CD4-positive, alpha-beta memory T cell (primary cell): ENCODE data around the gene TACC2. TPM values are rescaled to one million over a fixed set of nuclear protein-coding genes. Genes with fewer than 3 reads are reported as not detected.

ENCODE experiments used
- CTCF ChIA-PET: fragments of 350-600 bp; sonication (Branson Sonifier 250); formaldehyde crosslinking; loops from one replicate; lab custom pipeline; 2021; ENCODE audit warnings: inconsistent platforms; ENCODE audit not compliant: partially characterized antibody; lab: Charles Lee
- POLR2A ChIA-PET: fragments of 350-600 bp; sonication (Branson Sonifier 250); formaldehyde crosslinking; loops from one replicate; lab custom pipeline; 2021; ENCODE audit not compliant: partially characterized antibody; lab: Charles Lee
- DNase-seq, 5 donors: peaks; one replicate each; pipeline versions ENCODE4 v3.0.0 to v3.0.0-alpha.2; 2020 to 2022; ENCODE audit warnings: mixed read lengths in 1 of 5
- H3K27ac ChIP-seq: one replicate; pipeline ENCODE4 v1.7.0; 2013; ENCODE audit warnings: low read depth, low read length
- H3K27me3 ChIP-seq: 2 replicates; pipeline ENCODE4 v1.7.0; 2013; ENCODE audit warnings: mild to moderate bottlenecking, low read length, moderate library complexity; ENCODE audit not compliant: insufficient read depth
- H3K36me3 ChIP-seq: 2 replicates; pipeline ENCODE4 v1.7.0; 2013; ENCODE audit warnings: mild to moderate bottlenecking, low read length, moderate library complexity; ENCODE audit not compliant: insufficient read depth
- H3K4me1 ChIP-seq: 2 replicates; pipeline ENCODE4 v1.7.0; 2013; ENCODE audit warnings: mild to moderate bottlenecking, low read length, moderate library complexity; ENCODE audit not compliant: insufficient read depth
- H3K4me3 ChIP-seq, 2 donors: one replicate each; pipeline ENCODE4 v1.7.0; 2013; ENCODE audit warnings: low read length in 2 of 2, mild to moderate bottlenecking in 1 of 2
- H3K9me3 ChIP-seq, 2 donors: one replicate each; pipeline ENCODE4 v1.7.0; 2013; ENCODE audit warnings: low read length in 2 of 2, control low read depth in 1 of 2; ENCODE audit not compliant: control insufficient read depth in 1 of 2
- H3K27ac Mint-ChIP-seq, 7 donors: one replicate each; pipeline ENCODE4 v1.8.0; 2020 to 2021; ENCODE audit warnings: mixed read lengths in 7 of 7, mild to moderate bottlenecking in 6 of 7, inconsistent platforms in 3 of 7, moderate library complexity in 3 of 7
- H3K27me3 Mint-ChIP-seq, 2 donors: one replicate each; pipeline ENCODE4 v1.8.0; 2020 to 2021; ENCODE audit warnings: mixed read lengths in 2 of 2
- H3K36me3 Mint-ChIP-seq, 2 donors: one replicate each; pipeline ENCODE4 v1.8.0; 2020 to 2021; ENCODE audit warnings: mixed read lengths in 2 of 2, inconsistent platforms in 1 of 2, mild to moderate bottlenecking in 1 of 2
- H3K4me1 Mint-ChIP-seq, 4 donors: one replicate each; pipeline ENCODE4 v1.8.0; 2020 to 2021; ENCODE audit warnings: mixed read lengths in 4 of 4, mild to moderate bottlenecking in 1 of 4
- H3K4me3 Mint-ChIP-seq, 8 donors: one replicate each; pipeline ENCODE4 v1.8.0; 2020 to 2021; ENCODE audit warnings: mixed read lengths in 8 of 8, mild to moderate bottlenecking in 7 of 8, moderate library complexity in 6 of 8, inconsistent platforms in 3 of 8
- H3K9me3 Mint-ChIP-seq, 8 donors: one replicate each; pipeline ENCODE4 v1.8.0; 2020 to 2021; ENCODE audit warnings: mixed read lengths in 8 of 8, mild to moderate bottlenecking in 5 of 8, inconsistent platforms in 3 of 8, moderate library complexity in 1 of 8
- intact Hi-C: fragments of 100-400 bp; cut with micrococcal nuclease; formaldehyde crosslinking; loops from one replicate; pipeline ENCODE4 v1.15.1; 2023
- polyA plus RNA-seq, 2 donors: library from polyadenylated mRNA; unstranded; fragments of 300-500 nt; fragmentation: Illumina TruSeq; gene quantifications; one replicate each; pipeline ENCODE4 v1.2.3, GENCODE V29; 2021
- total RNA-seq, 2 experiments: library from RNA; stranded (reverse); gene quantifications; one replicate each; pipeline ENCODE4 v1.2.3, GENCODE V29; 2021

Gene TACC2
- total and polyA plus RNA-seq, 4 experiments from 2014 or later: not detected

GRCh38 chr10:122299423-122300075 is 310.6 kb downstream of the TACC2 start:
- intact Hi-C loops: loop anchor here (2.0 kb wide), 1 partner anchor 833 kb away; no protein-coding TSS in a partner anchor
- Histone ChIP-seq H3K27ac (no peak overlapping the region), H3K4me1 (peaks cover 9% of the 10 kb centered on the region), H3K4me3 (no peak overlapping the region), H3K36me3 (no peaks in the 10 kb centered on the region), H3K27me3 (no peaks in the 10 kb centered on the region), H3K9me3 (no peaks in the 10 kb centered on the region)
- DNase-seq: no peak
- Mint-ChIP-seq H3K36me3 (no peaks in the 10 kb centered on the region), H3K9me3 (peaks cover 0 to 3% (median 0%) of the 10 kb centered on the region in 8 donors), H3K4me3 (peak overlapping the region in 5 of 8 donors; percentile 0 to 36 (median 23)), H3K4me1 (peaks cover 11 to 19% (median 12%) of the 10 kb centered on the region in 4 donors), H3K27me3 (peaks cover 0 to 5% of the 10 kb centered on the region in 2 donors), H3K27ac (peak overlapping the region in 1 of 7 donors; percentile 55)
- CTCF ChIA-PET: interaction anchor here (0.7 to 6.2 kb wide), 30 partner anchors 8 to 1261 kb away, joined by 3 to 88 read pairs (median 4); no protein-coding TSS in a partner anchor
- POLR2A ChIA-PET: interaction anchor here (0.5 to 1.2 kb wide), 4 partner anchors 47 to 266 kb away, joined by 3 to 5 read pairs (median 4); partner anchors contain the start of gene PLEKHA1

GRCh38 chr10:122301055-122301810 is 312.3 kb downstream of the TACC2 start:
- H3K36me3 ChIP-seq: no peaks in the 10 kb centered on the region
- Mint-ChIP-seq H3K27me3 (peaks cover 0 to 5% of the 10 kb centered on the region in 2 donors), H3K36me3 (no peaks in the 10 kb centered on the region), H3K9me3 (peaks cover 0 to 7% (median 5%) of the 10 kb centered on the region in 8 donors), H3K27ac (peak overlapping the region in 3 of 7 donors; percentile 36 to 82 (median 44)), H3K4me1 (peaks cover 4 to 5% (median 4%) of the 10 kb centered on the region in 4 donors), H3K4me3 (peak overlapping the region in 2 of 8 donors; percentile 11 to 22)
- no peak overlapping the region for H3K27ac ChIP-seq
- CTCF ChIA-PET: interaction anchor here (1.2 to 1.8 kb wide), 7 partner anchors 7 to 267 kb away, joined by 3 to 7 read pairs (median 5); no protein-coding TSS in a partner anchor
- no peak overlapping the region for H3K4me3 ChIP-seq
- DNase-seq: peak in 4 of 5 donors; percentile 14 to 74 (median 35)
- POLR2A ChIA-PET: no interaction called here
- H3K27me3 ChIP-seq: no peaks in the 10 kb centered on the region
- intact Hi-C loops: no loop called here
- no peaks in the 10 kb centered on the region for H3K9me3 ChIP-seq
- H3K4me1 ChIP-seq: no peaks in the 10 kb centered on the region

GRCh38 chr10:122301811-122302115 is 312.8 kb downstream of the TACC2 start:
- Histone ChIP-seq H3K4me3 (no peak overlapping the region), H3K27me3 (no peaks in the 10 kb centered on the region), H3K36me3 (no peaks in the 10 kb centered on the region), H3K27ac (no peak overlapping the region), H3K4me1 (no peaks in the 10 kb centered on the region), H3K9me3 (no peaks in the 10 kb centered on the region)
- ChIA-PET CTCF (interaction anchor here (0.8 to 1.8 kb wide), 10 partner anchors 8 to 266 kb away, joined by 3 to 7 read pairs (median 3); no protein-coding TSS in a partner anchor), POLR2A (no interaction called here)
- intact Hi-C loops: no loop called here
- H3K4me1 Mint-ChIP-seq: peaks cover 4 to 5% (median 4%) of the 10 kb centered on the region in 4 donors
- no peaks in the 10 kb centered on the region for H3K36me3 Mint-ChIP-seq
- peak overlapping the region in 1 of 8 donors; percentile 5 for H3K4me3 Mint-ChIP-seq
- no peak for DNase-seq
- peak overlapping the region in 3 of 7 donors; percentile 36 to 82 (median 44) for H3K27ac Mint-ChIP-seq
- peaks cover 0 to 5% of the 10 kb centered on the region in 2 donors for H3K27me3 Mint-ChIP-seq
- peaks cover 0 to 7% (median 5%) of the 10 kb centered on the region in 8 donors for H3K9me3 Mint-ChIP-seq

DNA sequence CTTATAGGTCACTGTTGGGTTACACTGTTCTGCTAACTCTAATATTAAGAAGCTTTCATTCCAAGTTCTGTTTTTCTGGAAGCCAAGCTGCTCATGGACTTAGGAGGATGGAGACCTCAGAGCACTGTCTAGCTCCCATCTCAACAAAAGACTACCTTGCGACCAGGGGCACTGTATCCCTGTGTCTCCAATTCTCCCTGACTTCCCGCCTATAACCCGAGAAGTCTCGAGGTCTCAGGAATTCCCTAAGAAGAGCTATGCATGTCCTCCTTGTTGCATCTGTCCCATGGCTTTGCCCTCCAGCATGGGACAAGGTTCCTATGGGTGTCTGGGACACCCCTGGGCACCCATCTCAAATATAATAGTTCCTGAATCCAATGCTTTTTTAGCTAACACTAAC is 313.4 kb downstream of the TACC2 start:
- H3K4me3 Mint-ChIP-seq: no peak overlapping the region
- no peaks in the 10 kb centered on the region for H3K27me3 ChIP-seq
- H3K27ac ChIP-seq: no peak overlapping the region
- no peak for DNase-seq
- H3K4me1 ChIP-seq: no peaks in the 10 kb centered on the region
- H3K27ac Mint-ChIP-seq: peak overlapping the region in 1 of 7 donors; percentile 8
- intact Hi-C loops: no loop called here
- H3K4me3 ChIP-seq: no peak overlapping the region
- H3K9me3 Mint-ChIP-seq: peaks cover 0 to 7% (median 4%) of the 10 kb centered on the region in 8 donors
- peaks cover 4 to 5% (median 4%) of the 10 kb centered on the region in 4 donors for H3K4me1 Mint-ChIP-seq
- peaks cover 0 to 5% of the 10 kb centered on the region in 2 donors for H3K27me3 Mint-ChIP-seq
- ChIA-PET CTCF (interaction anchor here (0.8 to 1.8 kb wide), 11 partner anchors 8 to 266 kb away, joined by 3 to 7 read pairs (median 3); no protein-coding TSS in a partner anchor), POLR2A (no interaction called here)
- no peaks in the 10 kb centered on the region for H3K36me3 ChIP-seq
- no peaks in the 10 kb centered on the region for H3K36me3 Mint-ChIP-seq
- H3K9me3 ChIP-seq: no peaks in the 10 kb centered on the region

GRCh38 chr10:122303271-122304053 is 314.5 kb downstream of the TACC2 start:
- Histone ChIP-seq H3K27me3 (no peaks in the 10 kb centered on the region), H3K4me3 (no peak overlapping the region), H3K27ac (no peak overlapping the region), H3K4me1 (no peaks in the 10 kb centered on the region), H3K9me3 (no peaks in the 10 kb centered on the region), H3K36me3 (no peaks in the 10 kb centered on the region)
- DNase-seq: no peak
- Mint-ChIP-seq H3K9me3 (peaks cover 0 to 7% (median 4%) of the 10 kb centered on the region in 8 donors), H3K27me3 (peaks cover 0 to 5% of the 10 kb centered on the region in 2 donors), H3K4me3 (no peak overlapping the region), H3K27ac (no peak overlapping the region), H3K4me1 (peaks cover 4 to 5% (median 5%) of the 10 kb centered on the region in 4 donors), H3K36me3 (no peaks in the 10 kb centered on the region)
- intact Hi-C loops: no loop called here
- ChIA-PET POLR2A (interaction anchor here (0.7 kb wide), 1 partner anchor 200 kb away, joined by 3 read pairs; no protein-coding TSS in a partner anchor), CTCF (interaction anchor here (1.0 to 1.8 kb wide), 3 partner anchors 131 to 262 kb away, joined by 3 to 5 read pairs (median 4); no protein-coding TSS in a partner anchor)
